Adrenal gland (tissue), 12 donors: ENCODE measurements around the gene PDLIM5. TPM values are rescaled to one million over a fixed set of nuclear protein-coding genes. Genes with fewer than 3 reads are reported as not detected.

Experiments
- DNase-seq, 7 donors: peaks; one replicate each; pipeline ENCODE4 v3.0.0-alpha.2; 2019 to 2020
- H3K27ac ChIP-seq, 5 donors: fragments of 200-600 bp; sonication (generic) in 4 of 5; 1 replicate in 3 of 5; 2 replicates in 2 of 5; pipeline versions ENCODE4 v1.5.1 to v1.8.0; 2016 to 2020; ENCODE audit warnings: mild to moderate bottlenecking in 1 of 5
- H3K27me3 ChIP-seq: fragments of 200-600 bp; 2 replicates; pipeline ENCODE4 v1.8.0; 2021
- H3K36me3 ChIP-seq, 2 donors: fragments of 200-600 bp; replicated peaks in 1 of 2; 1 replicate in 1 of 2; 2 replicates in 1 of 2; pipeline versions ENCODE4 v1.5.1 to v1.8.0; 2018 to 2022
- H3K4me1 ChIP-seq, 2 donors: fragments of 200-600 bp; replicated peaks in 1 of 2; 1 replicate in 1 of 2; 2 replicates in 1 of 2; pipeline versions ENCODE4 v1.5.1 to v1.8.0; 2018 to 2021
- H3K4me3 ChIP-seq, 4 donors: fragments of 200-600 bp; sonication (generic) in 3 of 4; one replicate each; pipeline ENCODE4 v1.5.1; 2016 to 2018
- H3K9me3 ChIP-seq, 3 donors: fragments of 200-600 bp; sonication (generic) in 1 of 3; replicated peaks in 1 of 3; 1 replicate in 2 of 3; 2 replicates in 1 of 3; pipeline versions ENCODE4 v1.5.1 to v1.8.0; 2016 to 2021
- CTCF ChIP-seq, 6 experiments: fragments of 450-650 bp in 4 of 6; fragments of 200-600 bp in 2 of 6; sonication (generic) in 1 of 6; IDR thresholded peaks; 1 replicate in 5 of 6; 2 replicates in 1 of 6; pipeline versions ENCODE4 v1.5.1 to v1.8.0; 2016 to 2021; ENCODE audit warnings: antibody characterized with exemption in 6 of 6, mild to moderate bottlenecking in 2 of 6, moderate library complexity in 1 of 6
- POLR2A ChIP-seq, 2 donors: fragments of 450-650 bp; IDR thresholded peaks; one replicate each; pipeline ENCODE4 v1.6.1; 2017; ENCODE audit warnings: antibody characterized with exemption in 2 of 2, mild to moderate bottlenecking in 2 of 2, moderate library complexity in 1 of 2
- WGBS, 4 donors: extraction: QIAGEN DNeasy Blood & Tissue Kit in 2 of 4; methylation state at CpG; one replicate each; pipeline versions ENCODE4 v1.1.5 to v1.1.7; 2013 to 2017; 5-methylcytosine and 5-hydroxymethylcytosine counted together
- intact Hi-C, 2 donors: fragments of 100-400 bp; cut with DNase I; formaldehyde crosslinking; loops; one replicate each; pipeline versions ENCODE4 v1.14.1 to v1.15.0; 2022 to 2023
- polyA plus RNA-seq, 3 donors: library from polyadenylated mRNA; stranded (reverse); fragments of 200-250 nt in 2 of 3; fragments of 350-450 nt in 1 of 3; fragmentation: Illumina TruSeq in 1 of 3; extraction: RNeasy Lipid Tissue Mini Kit (QIAGEN cat#74804) in 1 of 3; gene quantifications; one replicate each; pipeline ENCODE4 v1.2.3, GENCODE V29; 2013 to 2014
- total RNA-seq, 9 donors: library from RNA; depleted of rRNA in 4 of 9; stranded (reverse); fragments of >200 nt in 4 of 9; fragments of 120-200 nt in 1 of 9; fragmentation: NEBNext Ultra II Directional in 1 of 9; extraction: Animal tissue kit (Norgen Biotek cat#: 25700) in 1 of 9; gene quantifications; one replicate each; pipeline versions ENCODE4 v1.1.0 to v1.2.4, GENCODE V29; 2013 to 2023
- donor health status: healthy with polysubstance abuse.
- donor health status: Bipolar disorder and iron deficiency.
- donor health status: DM: yes; HTN: yes; CAD: no.
- donor health status: DM: no; HTN: no; CAD: no.
- donor health status: DM: no; HTN: no; CAD: no.
- donor health status: DM: yes; HTN: yes; CAD: no.

Gene PDLIM5
- total and polyA plus RNA-seq, 12 donors, result 26.2 to 150 (median 84.0) TPM

DNA sequence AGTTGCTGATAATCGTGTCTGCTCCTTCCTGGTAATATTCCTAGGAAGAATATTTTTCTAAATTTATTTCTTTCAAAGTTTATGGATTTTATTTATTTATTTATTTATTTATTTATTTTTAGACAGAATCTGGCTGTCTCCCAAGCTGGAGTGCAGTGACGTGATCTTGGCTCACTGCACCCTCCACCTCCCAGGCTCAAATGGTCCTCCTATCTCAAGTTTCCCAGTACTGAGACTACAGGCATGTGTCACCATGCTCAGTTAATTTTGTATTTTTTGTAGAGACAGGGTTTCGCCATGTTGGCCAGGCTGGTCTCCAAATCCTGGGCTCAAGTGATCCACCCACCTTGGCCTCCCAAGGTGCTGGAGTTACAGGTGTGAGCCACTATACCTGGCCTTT is 48.9 kb downstream of the PDLIM5 start:
- peaks cover 0 to 6% of the 10 kb centered on the region in 2 donors for H3K4me1 ChIP-seq
- WGBS, 4 donors, result 54 to 67% (median 58%) methylated on average over 3 of the region's 3 CpGs
- TF ChIP-seq POLR2A (IDR thresholded peaks at IDR 0.05) (no peak), CTCF (IDR thresholded peaks at IDR 0.05) (no peak)
- H3K27ac ChIP-seq, result no peak overlapping the region
- H3K27me3 ChIP-seq, result no peaks in the 10 kb centered on the region
- H3K4me3 ChIP-seq, result no peak overlapping the region
- no peaks in the 10 kb centered on the region for H3K9me3 ChIP-seq
- intact Hi-C loops, result no loop called here
- no peaks in the 10 kb centered on the region for H3K36me3 ChIP-seq
- peak in 6 of 7 donors; percentile 27 to 65 (median 57) for DNase-seq

DNA sequence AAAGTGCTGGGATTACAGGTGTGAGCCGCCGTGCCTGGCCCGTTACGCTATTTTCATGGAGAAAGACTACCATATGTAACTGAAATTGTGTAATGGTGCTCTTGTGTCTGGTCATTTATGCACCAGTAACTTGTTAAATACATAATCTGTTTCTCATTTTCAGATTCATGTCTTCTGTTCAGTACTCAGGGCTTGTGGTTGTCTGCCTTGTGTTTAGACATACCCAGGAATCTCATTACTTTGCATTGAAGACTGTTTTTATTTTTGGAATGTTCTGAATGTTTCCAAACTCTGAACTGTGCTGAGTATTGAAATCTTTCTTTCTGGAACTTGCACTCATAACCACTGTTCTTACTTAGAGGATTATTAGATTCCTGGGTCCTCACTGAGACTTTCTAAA is 52.8 kb downstream of the PDLIM5 start:
- WGBS, 4 donors, result 97 to 100% (median 98%) methylated on average over 4 of the region's 4 CpGs
- intact Hi-C loops, result no loop called here
- no peaks in the 10 kb centered on the region for H3K9me3 ChIP-seq
- H3K36me3 ChIP-seq, result no peaks in the 10 kb centered on the region
- H3K4me3 ChIP-seq, result no peak overlapping the region
- DNase-seq, result no peak
- H3K27ac ChIP-seq, result no peak overlapping the region
- H3K27me3 ChIP-seq, result no peaks in the 10 kb centered on the region
- H3K4me1 ChIP-seq, result peaks cover 9 to 31% of the 10 kb centered on the region in 2 donors
- no peak for TF ChIP-seq CTCF (IDR thresholded peaks at IDR 0.05)

- H3K27ac ChIP-seq, result no peak overlapping the region
- no peak for DNase-seq
- H3K4me1 ChIP-seq, result peaks cover 9 to 32% of the 10 kb centered on the region in 2 donors
- H3K9me3 ChIP-seq, result no peaks in the 10 kb centered on the region
- WGBS, 4 donors, result 92 to 99% (median 95%) methylated on average over 7 of the region's 7 CpGs
- intact Hi-C loops, result no loop called here
- no peaks in the 10 kb centered on the region for H3K27me3 ChIP-seq
- no peaks in the 10 kb centered on the region for H3K36me3 ChIP-seq
- TF ChIP-seq CTCF (IDR thresholded peaks at IDR 0.05), result no peak
- TF ChIP-seq POLR2A (IDR thresholded peaks at IDR 0.05), result no peak
- H3K4me3 ChIP-seq, result no peak overlapping the region
Observed at GRCh38 chr4:94506822-94507221, 55.1 kb downstream of the PDLIM5 start.

GRCh38 chr4:94507281-94507680 is 55.5 kb downstream of the PDLIM5 start:
- H3K27ac ChIP-seq, result peak overlapping the region in 2 of 5 donors; percentile 13 to 55
- intact Hi-C loops, result no loop called here
- H3K4me1 ChIP-seq, result peaks cover 9 to 32% of the 10 kb centered on the region in 2 donors
- no peaks in the 10 kb centered on the region for H3K9me3 ChIP-seq
- no peak for DNase-seq
- no peak overlapping the region for H3K4me3 ChIP-seq
- H3K36me3 ChIP-seq, result no peaks in the 10 kb centered on the region
- H3K27me3 ChIP-seq, result no peaks in the 10 kb centered on the region
- WGBS, 4 donors, result 93 to 100% (median 97%) methylated on average over 2 of the region's 2 CpGs
- TF ChIP-seq CTCF (IDR thresholded peaks at IDR 0.05), result no peak
- TF ChIP-seq POLR2A (IDR thresholded peaks at IDR 0.05), result no peak
